ENCODE data around the gene PIEZO2.

The PIEZO2 gene

DNA sequence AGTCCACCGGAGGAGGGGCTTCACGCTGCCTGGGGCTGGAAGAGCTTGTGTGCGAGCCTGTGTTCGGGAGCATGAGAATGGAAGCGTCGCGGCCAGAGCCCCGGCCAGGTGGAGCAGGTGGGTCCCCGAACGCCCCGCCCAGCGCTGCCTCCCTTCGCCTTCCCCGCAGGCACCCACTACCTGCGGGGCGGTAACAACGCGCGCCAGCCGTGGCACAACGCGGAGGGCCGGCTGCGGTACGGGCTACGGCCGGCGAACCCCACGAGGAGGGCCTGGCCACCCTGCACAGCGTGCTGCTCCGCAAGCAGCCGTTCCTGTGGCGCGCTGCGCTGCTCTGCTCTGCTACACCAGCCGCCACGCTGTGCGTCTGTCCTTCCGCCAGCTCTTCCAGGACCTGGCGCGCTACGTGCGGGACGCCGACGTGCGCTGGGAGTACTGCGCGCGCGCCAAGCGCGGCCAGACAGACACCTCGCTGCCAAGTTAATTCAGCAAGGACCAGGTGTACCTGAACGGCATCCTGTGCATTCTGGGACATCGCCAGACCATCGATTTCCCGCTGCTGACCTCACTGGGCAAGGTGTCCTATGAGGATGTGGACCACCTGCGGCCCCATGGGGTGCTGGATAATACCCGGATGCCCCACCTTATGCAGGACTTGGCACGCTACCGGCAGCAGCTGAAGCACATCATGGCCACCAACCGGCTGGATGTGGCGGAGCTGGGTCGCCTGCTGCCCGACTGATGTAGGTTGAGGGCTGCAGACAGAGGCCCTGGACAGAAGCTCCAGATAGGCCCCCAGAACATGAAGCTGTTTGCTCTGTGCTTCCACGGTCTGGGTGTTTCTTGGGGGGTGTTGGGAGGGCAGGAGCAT is 422.9 kb downstream of the PIEZO2 start:
- Histone ChIP-seq H3K9ac (ENCODE audit: low read length) (no peak overlapping the region), H3K27me3 (ENCODE audit: low read length) (no peaks in the 10 kb centered on the region)

GRCh38 chr18:10724666-10725065 is 424.7 kb downstream of the PIEZO2 start:
- no peak overlapping the region for H3K4me2 ChIP-seq (ENCODE audit: low read depth, low read length, poor library complexity, severe bottlenecking)
- H3K27me3 ChIP-seq (ENCODE audit: low read length) = no peaks in the 10 kb centered on the region
- no peaks in the 10 kb centered on the region for H4K20me1 ChIP-seq (ENCODE audit: low read depth, low read length)
- H3K9me3 ChIP-seq (ENCODE audit: insufficient read depth, low read length) = no peaks in the 10 kb centered on the region
- H3K9me2 ChIP-seq (replicated peaks; ENCODE audit: insufficient read depth, low read length) = no peaks in the 10 kb centered on the region
- no peak overlapping the region for H3K9ac ChIP-seq (ENCODE audit: low read length)
- TF ChIP-seq CTCF (IDR thresholded peaks at IDR 0.05; ENCODE audit: insufficient read depth, low read length, poor library complexity, severe bottlenecking) (no peak), EZH2phosphoT487 (conservative IDR thresholded peaks at IDR 0.05; ENCODE audit: low read length) (no peak)
- no peak overlapping the region for H3K4me3 ChIP-seq (ENCODE audit: insufficient read depth, low read length, poor library complexity, severe bottlenecking)
- H3K27ac ChIP-seq (ENCODE audit: low read depth, low read length) = no peak overlapping the region
- H3F3A ChIP-seq (ENCODE audit: insufficient read depth) = no peaks in the 10 kb centered on the region
- H2AFZ ChIP-seq (ENCODE audit: low read depth, low read length, severe bottlenecking) = no peak overlapping the region
- H3K36me3 ChIP-seq (ENCODE audit: low read length) = no peaks in the 10 kb centered on the region
- H3K79me2 ChIP-seq (ENCODE audit: insufficient read depth, low read length) = no peaks in the 10 kb centered on the region

More for the DNA sequence above, 422.9 kb downstream of the PIEZO2 start:
- no peaks in the 10 kb centered on the region for H3F3A ChIP-seq (ENCODE audit: insufficient read depth)
- H2AFZ ChIP-seq (ENCODE audit: low read depth, low read length, severe bottlenecking) = no peak overlapping the region
- no peaks in the 10 kb centered on the region for H3K9me3 ChIP-seq (ENCODE audit: insufficient read depth, low read length)
- no peak overlapping the region for H3K4me2 ChIP-seq (ENCODE audit: low read depth, low read length, poor library complexity, severe bottlenecking)
- no peaks in the 10 kb centered on the region for H3K36me3 ChIP-seq (ENCODE audit: low read length)
- H4K20me1 ChIP-seq (ENCODE audit: low read depth, low read length) = no peaks in the 10 kb centered on the region
- no peak overlapping the region for H3K4me3 ChIP-seq (ENCODE audit: insufficient read depth, low read length, poor library complexity, severe bottlenecking)
- no peak overlapping the region for H3K27ac ChIP-seq (ENCODE audit: low read depth, low read length)
- no peak for TF ChIP-seq CTCF (IDR thresholded peaks at IDR 0.05; ENCODE audit: insufficient read depth, low read length, poor library complexity, severe bottlenecking)
- no peak for TF ChIP-seq EZH2phosphoT487 (conservative IDR thresholded peaks at IDR 0.05; ENCODE audit: low read length)
- no peaks in the 10 kb centered on the region for H3K9me2 ChIP-seq (replicated peaks; ENCODE audit: insufficient read depth, low read length)
- H3K79me2 ChIP-seq (ENCODE audit: insufficient read depth, low read length) = no peaks in the 10 kb centered on the region

GRCh38 chr18:10723496-10723895 is 425.9 kb downstream of the PIEZO2 start:
- H3K27me3 ChIP-seq (ENCODE audit: low read length) = no peaks in the 10 kb centered on the region
- no peak overlapping the region for H3K9ac ChIP-seq (ENCODE audit: low read length)
- H3K4me2 ChIP-seq (ENCODE audit: low read depth, low read length, poor library complexity, severe bottlenecking) = no peak overlapping the region
- no peak overlapping the region for H3K27ac ChIP-seq (ENCODE audit: low read depth, low read length)
- H3K9me3 ChIP-seq (ENCODE audit: insufficient read depth, low read length) = no peaks in the 10 kb centered on the region
- TF ChIP-seq EZH2phosphoT487 (conservative IDR thresholded peaks at IDR 0.05; ENCODE audit: low read length) = no peak
- no peak for TF ChIP-seq CTCF (IDR thresholded peaks at IDR 0.05; ENCODE audit: insufficient read depth, low read length, poor library complexity, severe bottlenecking)
- H3K36me3 ChIP-seq (ENCODE audit: low read length) = no peaks in the 10 kb centered on the region
- no peaks in the 10 kb centered on the region for H3K79me2 ChIP-seq (ENCODE audit: insufficient read depth, low read length)
- H3K9me2 ChIP-seq (replicated peaks; ENCODE audit: insufficient read depth, low read length) = no peaks in the 10 kb centered on the region
- H4K20me1 ChIP-seq (ENCODE audit: low read depth, low read length) = no peaks in the 10 kb centered on the region
- no peak overlapping the region for H3K4me3 ChIP-seq (ENCODE audit: insufficient read depth, low read length, poor library complexity, severe bottlenecking)
- H3F3A ChIP-seq (ENCODE audit: insufficient read depth) = no peaks in the 10 kb centered on the region
- H2AFZ ChIP-seq (ENCODE audit: low read depth, low read length, severe bottlenecking) = no peak overlapping the region

Data from SU-DHL-6 (cell line).